SK-N-SH (cell line): ENCODE measurements around the gene TMEM255B. TPM values are rescaled to one million over a fixed set of nuclear protein-coding genes. Genes with fewer than 3 reads are reported as not detected.

Experiments used
- CTCF ChIA-PET: fragments of 300-600, 350-600 bp; formaldehyde crosslinking; extraction: SDS; loops from one replicate; lab custom pipeline; 2021; lab: Yijun Ruan, JAX
- POLR2A ChIA-PET: fragments of 350-600 bp; sonication (Branson Sonifier 250); formaldehyde crosslinking; extraction: SDS; loops from one replicate; lab custom pipeline; 2020; ENCODE audit warnings: antibody characterized with exemption, inconsistent platforms; lab: Yijun Ruan, JAX
- DNase-seq: peaks from one replicate; pipeline ENCODE4 v3.0.0; 2012
- H2AFZ ChIP-seq: fragments of 200-600 bp; sonication (generic); 2 replicates; pipeline ENCODE4 v1.8.1; 2016; ENCODE audit warnings: antibody characterized with exemption, mild to moderate bottlenecking, low read depth
- H3F3A ChIP-seq: fragments of 200-600 bp; sonication (generic); replicated peaks from 2 replicates; pipeline ENCODE3; 2016; ENCODE audit warnings: antibody characterized with exemption, mild to moderate bottlenecking; ENCODE audit not compliant: insufficient read depth
- H3K27ac ChIP-seq, 2 experiments: fragments of 200-500 bp in 1 of 2; fragments of 200-600 bp in 1 of 2; sonication (Bioruptor generic) in 1 of 2; sonication (generic), shearing (Covaris generic) in 1 of 2; 2 replicates each; pipeline versions ENCODE4 v1.5.1 to v1.6.1; 2014 to 2016; ENCODE audit warnings: low read depth in 2 of 2, inconsistent platforms in 1 of 2, low read length in 1 of 2, mild to moderate bottlenecking in 1 of 2, mixed read lengths in 1 of 2
- H3K27me3 ChIP-seq: fragments of 200-600 bp; sonication (generic), shearing (Covaris generic); 2 replicates; pipeline ENCODE4 v1.6.1; 2016; ENCODE audit warnings: mixed run types; ENCODE audit not compliant: insufficient read depth
- H3K36me3 ChIP-seq, 2 experiments: fragments of 200-500 bp in 1 of 2; fragments of 200-600 bp in 1 of 2; sonication (Bioruptor generic) in 1 of 2; sonication (generic) in 1 of 2; replicated peaks in 1 of 2; 2 replicates each; pipeline versions ENCODE3 to v1.5.1; 2014 to 2016; ENCODE audit warnings: low read length in 1 of 2, mild to moderate bottlenecking in 1 of 2; ENCODE audit not compliant: insufficient read depth in 2 of 2, control insufficient read depth in 1 of 2
- H3K4me1 ChIP-seq, 2 experiments: fragments of 200-500 bp in 1 of 2; fragments of 200-600 bp in 1 of 2; sonication (Bioruptor generic) in 1 of 2; sonication (generic), shearing (Covaris generic) in 1 of 2; 2 replicates each; pipeline versions ENCODE4 v1.5.1 to v1.6.1; 2014 to 2016; ENCODE audit warnings: low read depth in 1 of 2, low read length in 1 of 2, mixed run types in 1 of 2; ENCODE audit not compliant: insufficient read depth in 2 of 2, control insufficient read depth in 1 of 2
- H3K4me2 ChIP-seq: fragments of 200-600 bp; sonication (generic), shearing (Covaris generic); 2 replicates; pipeline ENCODE4 v1.6.1; 2017; ENCODE audit warnings: mixed run types
- H3K4me3 ChIP-seq, 2 experiments: fragments of 200-500 bp in 1 of 2; fragments of 200-600 bp in 1 of 2; sonication (Bioruptor generic) in 1 of 2; sonication (generic), shearing (Covaris generic) in 1 of 2; 2 replicates each; pipeline versions ENCODE4 v1.5.1 to v1.8.1; 2014 to 2016; ENCODE audit warnings: low read depth in 2 of 2, inconsistent platforms in 1 of 2, low read length in 1 of 2, mild to moderate bottlenecking in 1 of 2, mixed read lengths in 1 of 2, moderate library complexity in 1 of 2
- H3K79me2 ChIP-seq: fragments of 200-600 bp; sonication (generic); 2 replicates; pipeline ENCODE4 v1.8.1; 2017; ENCODE audit warnings: mild to moderate bottlenecking; ENCODE audit not compliant: insufficient read depth
- H3K9ac ChIP-seq: fragments of 200-600 bp; sonication (generic); 2 replicates; pipeline ENCODE4 v1.6.1; 2017; ENCODE audit warnings: mixed run types
- H3K9me2 ChIP-seq: fragments of 200-600 bp; sonication (generic); 2 replicates; pipeline ENCODE4 v1.6.1; 2017; ENCODE audit warnings: mixed run types
- H3K9me3 ChIP-seq: fragments of 200-600 bp; sonication (generic); 2 replicates; pipeline ENCODE4 v1.6.1; 2017; ENCODE audit warnings: mixed run types, mild to moderate bottlenecking, moderate library complexity
- H4K20me1 ChIP-seq: fragments of 200-600 bp; sonication (generic); 2 replicates; pipeline ENCODE4 v1.6.1; 2017; ENCODE audit warnings: mild to moderate bottlenecking, mixed run types; ENCODE audit not compliant: insufficient read depth
- CHD2 ChIP-seq: fragments of 150-350 bp; IDR thresholded peaks from 2 replicates; pipeline ENCODE4 v1.6.1; 2018; ENCODE audit warnings: low read length; ENCODE audit not compliant: partially characterized antibody
- EP300 ChIP-seq, 2 experiments: IDR thresholded peaks; 2 replicates each; pipeline versions ENCODE4 v1.4.0 to v1.6.1; 2012; ENCODE audit warnings: borderline replicate concordance in 1 of 2, low read depth in 1 of 2, low read length in 1 of 2
- FOSL2 ChIP-seq: IDR thresholded peaks from 2 replicates; pipeline ENCODE4 v1.4.0; 2012; ENCODE audit warnings: low read depth, mild to moderate bottlenecking, moderate library complexity, borderline replicate concordance
- FOXJ3 ChIP-seq: sonication (generic); formaldehyde crosslinking; IDR thresholded peaks from 2 replicates; pipeline ENCODE4 v1.5.1; 2020; ENCODE audit warnings: mild to moderate bottlenecking, missing genetic modification reagents
- GABPA ChIP-seq: IDR thresholded peaks from 2 replicates; pipeline ENCODE4 v1.4.0; 2012; ENCODE audit warnings: low read depth, mild to moderate bottlenecking
- JUND ChIP-seq: IDR thresholded peaks from 2 replicates; pipeline ENCODE4 v1.4.0; 2012
- NFIC ChIP-seq: IDR thresholded peaks from 2 replicates; pipeline ENCODE4 v1.4.0; 2012; ENCODE audit warnings: borderline replicate concordance
- POLR2AphosphoS5 ChIP-seq: IDR thresholded peaks from 2 replicates; pipeline ENCODE4 v1.6.1; 2012; ENCODE audit warnings: low read depth, low read length
- RAD21 ChIP-seq: IDR thresholded peaks from 2 replicates; pipeline ENCODE4 v1.6.1; 2012; ENCODE audit warnings: mild to moderate bottlenecking, low read length
- RCOR1 ChIP-seq: fragments of 150-350 bp; IDR thresholded peaks from 2 replicates; pipeline ENCODE4 v1.6.1; 2017; ENCODE audit warnings: antibody characterized with exemption, low read length
- RXRA ChIP-seq: IDR thresholded peaks from 2 replicates; pipeline ENCODE4 v1.4.0; 2012; ENCODE audit warnings: low read depth, mild to moderate bottlenecking, borderline replicate concordance
- SIN3A ChIP-seq: IDR thresholded peaks from 2 replicates; pipeline ENCODE4 v1.6.1; 2012; ENCODE audit warnings: low read depth, mild to moderate bottlenecking, low read length, moderate library complexity, borderline replicate concordance
- TCF12 ChIP-seq: IDR thresholded peaks from 2 replicates; pipeline ENCODE4 v1.4.0; 2012
- TEAD4 ChIP-seq: IDR thresholded peaks from 2 replicates; pipeline ENCODE4 v1.4.0; 2012; ENCODE audit warnings: mild to moderate bottlenecking, borderline replicate concordance; ENCODE audit not compliant: insufficient read depth
- USF1 ChIP-seq: IDR thresholded peaks from 2 replicates; pipeline ENCODE4 v1.4.0; 2012; ENCODE audit warnings: low read depth, borderline replicate concordance
- USF2 ChIP-seq: fragments of 150-350 bp; IDR thresholded peaks from 2 replicates; pipeline ENCODE4 v1.6.1; 2017; ENCODE audit warnings: antibody characterized with exemption, low read length, low read depth, borderline replicate concordance
- YY1 ChIP-seq: IDR thresholded peaks from 2 replicates; pipeline ENCODE4 v1.4.0; 2012; ENCODE audit warnings: low read depth, mild to moderate bottlenecking
- WGBS: methylation state at CpG from one replicate; pipeline ENCODE4 v1.1.6; 2017; ENCODE audit warnings: low lambda C conversion rate; 5-methylcytosine and 5-hydroxymethylcytosine counted together
- polyA plus RNA-seq, 3 experiments: library from polyadenylated mRNA; depleted of rRNA; stranded (reverse); fragments of >200 nt; gene quantifications; 2 replicates each; pipeline ENCODE4 v1.2.3, GENCODE V29; 2012

TMEM255B gene
- polyA plus RNA-seq, 1 of the 3 experiments (the other 2 are of a cell fraction) = 14.8 TPM

GRCh38 chr13:113754242-113754641, 4.8 kb upstream of the TMEM255B start:
- POLR2A ChIA-PET = no interaction called here
- TF ChIP-seq JUND (no peak), CHD2 (no peak), YY1 (no peak), POLR2AphosphoS5 (no peak), GABPA (no peak), FOSL2 (no peak), RCOR1 (no peak)

DNA sequence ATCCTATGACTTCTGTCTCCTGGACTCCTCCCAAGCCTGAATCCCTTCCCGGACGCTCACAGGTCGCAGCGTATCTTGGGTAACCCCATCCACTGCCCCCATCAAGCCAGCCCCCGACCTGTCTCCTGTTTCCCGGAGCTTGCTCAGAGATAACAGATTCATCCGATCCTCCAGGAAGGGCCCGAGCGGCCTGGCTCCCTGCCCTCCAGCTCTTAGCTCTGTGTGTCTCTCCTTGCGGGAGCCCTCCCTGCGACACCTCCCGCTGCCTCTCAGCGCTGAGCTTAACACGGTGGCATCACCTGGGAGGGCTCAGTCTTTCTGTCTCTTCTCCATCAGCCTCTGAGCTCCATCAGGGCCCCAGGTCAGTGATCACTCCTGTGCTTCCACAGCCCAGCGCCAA, 4.3 kb upstream of the TMEM255B start:
- no peaks in the 10 kb centered on the region for H3K79me2 ChIP-seq
- no peak for TF ChIP-seq EP300 (IDR thresholded peaks at IDR 0.05; ENCODE audit: borderline replicate concordance in 1 of 2, low read depth in 1 of 2, low read length in 1 of 2)
- TF ChIP-seq RAD21 = no peak
- no peak for TF ChIP-seq USF1
- no peak for TF ChIP-seq FOXJ3 (CRISPR knock-in tag)
- no peak for TF ChIP-seq RXRA
- no peak for TF ChIP-seq CHD2
- no peak for TF ChIP-seq TEAD4
- no peak for TF ChIP-seq NFIC
- TF ChIP-seq SIN3A = no peak
- TF ChIP-seq USF2 = no peak
- no peak for TF ChIP-seq TCF12
- TF ChIP-seq, all 33 proteins: peak for 0
- Histone ChIP-seq H3K9me2 (no peaks in the 10 kb centered on the region), H3K4me1 (peaks cover 0 to 7% of the 10 kb centered on the region in 2 experiments; a peak in 1 of 4 replicates), H3K4me3 (no peak overlapping the region), H3K36me3 (no peaks in the 10 kb centered on the region), H3K4me2 (no peak overlapping the region), H2AFZ (no peak overlapping the region), H3K27ac (no peak overlapping the region), H3F3A (peaks cover 7% of the 10 kb centered on the region), H3K9ac (no peak overlapping the region), H3K27me3 (no peaks in the 10 kb centered on the region), H4K20me1 (no peaks in the 10 kb centered on the region), H3K9me3 (no peaks in the 10 kb centered on the region)
- ChIA-PET CTCF (no interaction called here), POLR2A (no interaction called here)
- no peak for DNase-seq
- WGBS = 89% methylated on average over 14 of the region's 15 CpGs

More at GRCh38 chr13:113754242-113754641, 4.8 kb upstream of the TMEM255B start:
- Histone ChIP-seq H3K27me3 (no peaks in the 10 kb centered on the region), H3K27ac (no peak overlapping the region), H3K4me2 (no peak overlapping the region), H3K4me3 (no peak overlapping the region), H3K9ac (no peak overlapping the region), H3F3A (peaks cover 3% of the 10 kb centered on the region), H3K9me3 (no peaks in the 10 kb centered on the region), H4K20me1 (no peaks in the 10 kb centered on the region), H3K4me1 (peaks cover 0 to 7% of the 10 kb centered on the region in 2 experiments; a peak in 1 of 4 replicates), H2AFZ (no peak overlapping the region), H3K79me2 (no peaks in the 10 kb centered on the region), H3K9me2 (no peaks in the 10 kb centered on the region), H3K36me3 (no peaks in the 10 kb centered on the region)
- no peak for DNase-seq
- WGBS = 100% methylated on average over 2 of the region's 7 CpGs
- CTCF ChIA-PET = interaction anchor here (0.8 kb wide), 1 partner anchor 30 kb away, joined by 3 read pairs; no protein-coding TSS in a partner anchor
